Lung (tissue), 12 donors: ENCODE measurements around the gene BAG2. TPM values are rescaled to one million over a fixed set of nuclear protein-coding genes. Genes with fewer than 3 reads are reported as not detected.

Experiments
- ATAC-seq: fragments of 200-7000 bp; cut with Tn5 transposase; one replicate; pipeline ENCODE4 v1.9.1; 2020; ENCODE audit warnings: moderate number of reproducible peaks; ENCODE audit not compliant: insufficient read depth, low FRiP score
- DNase-seq, 3 donors: peaks; one replicate each; pipeline ENCODE4 v3.0.0-alpha.2; 2013 to 2017
- H3K27ac ChIP-seq, 2 donors: one replicate each; pipeline ENCODE4 v1.5.1; 2013; ENCODE audit warnings: mild to moderate bottlenecking in 2 of 2, moderate library complexity in 2 of 2, control low read depth in 1 of 2, inconsistent platforms in 1 of 2, low read depth in 1 of 2, low read length in 1 of 2
- H3K27me3 ChIP-seq, 3 donors: one replicate each; pipeline ENCODE4 v1.5.1; 2013; ENCODE audit warnings: low read length in 2 of 3; ENCODE audit not compliant: control insufficient read depth in 3 of 3, insufficient read depth in 3 of 3
- H3K36me3 ChIP-seq, 4 donors: one replicate each; pipeline ENCODE4 v1.5.1; 2013; ENCODE audit warnings: low read length in 4 of 4, mild to moderate bottlenecking in 1 of 4, moderate library complexity in 1 of 4; ENCODE audit not compliant: control insufficient read depth in 4 of 4, insufficient read depth in 4 of 4
- H3K4me1 ChIP-seq, 5 donors: one replicate each; pipeline ENCODE4 v1.5.1; 2013; ENCODE audit warnings: low read length in 5 of 5, mild to moderate bottlenecking in 2 of 5, moderate library complexity in 1 of 5; ENCODE audit not compliant: control insufficient read depth in 5 of 5, insufficient read depth in 5 of 5
- H3K4me3 ChIP-seq: one replicate; pipeline ENCODE4 v1.5.1; 2013; ENCODE audit warnings: mild to moderate bottlenecking, control low read depth, moderate library complexity
- H3K9ac ChIP-seq, 2 donors: one replicate each; pipeline ENCODE4 v1.5.1; 2013; ENCODE audit warnings: low read length in 2 of 2, control low read depth in 1 of 2; ENCODE audit not compliant: insufficient read depth in 1 of 2
- H3K9me3 ChIP-seq, 4 donors: one replicate each; pipeline ENCODE4 v1.5.1; 2013; ENCODE audit warnings: low read length in 3 of 4, mild to moderate bottlenecking in 1 of 4, moderate library complexity in 1 of 4; ENCODE audit not compliant: control insufficient read depth in 4 of 4, insufficient read depth in 3 of 4
- WGBS, 2 donors: extraction: QIAGEN DNeasy Blood & Tissue Kit; methylation state at CpG; one replicate each; pipeline ENCODE4 v1.1.7; 2013; 5-methylcytosine and 5-hydroxymethylcytosine counted together
- polyA plus RNA-seq, 2 donors: library from polyadenylated mRNA; stranded (reverse); fragments of 200-250 nt; gene quantifications; one replicate each; pipeline ENCODE4 v1.2.1, GENCODE V29; 2013
- total RNA-seq, 2 donors: library from RNA; depleted of rRNA in 1 of 2; stranded (reverse); fragments of >200 nt in 1 of 2; gene quantifications; one replicate each; pipeline ENCODE4 v1.2.1, GENCODE V29; 2014 to 2021
- TF ChIP-seq, protein P1 (sequence below): IDR thresholded peaks from 2 replicates; pipeline ENCODE4 v1.5.1; 2012; ENCODE audit warnings: mild to moderate bottlenecking; ENCODE audit errors: control extremely low read depth, extremely low read depth
- donor health status: control.
- donor health status: control.
- donor health status: Bipolar disorder and iron deficiency.
- donor health status: healthy.
- donor health status: DM: yes; HTN: yes; CAD: no.

BAG2 gene
- total and polyA plus RNA-seq, 4 donors = 2.4 to 8.0 (median 4.7) TPM

DNA sequence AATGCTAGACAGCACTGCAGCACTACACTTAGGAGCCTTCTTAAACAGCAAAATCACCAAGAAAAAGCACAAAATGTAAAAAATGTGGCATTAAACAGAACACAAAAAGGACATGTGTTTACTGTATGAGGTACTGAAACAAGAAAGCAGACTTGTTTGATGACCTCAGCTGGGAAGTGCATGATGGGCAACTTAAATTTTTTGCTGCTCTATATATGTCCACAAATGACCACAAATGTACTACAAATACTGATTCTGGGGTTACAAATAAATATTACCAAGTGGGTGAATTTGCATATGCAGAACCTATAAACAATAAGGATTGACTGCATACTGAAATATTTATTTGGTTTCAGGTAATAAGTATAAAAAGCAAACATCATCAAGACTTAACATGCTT lies 36.9 kb downstream of the BAG2 start:
- H3K4me1 ChIP-seq = peaks cover 0 to 9% (median 0%) of the 10 kb centered on the region in 5 donors
- H3K36me3 ChIP-seq = peaks cover 0 to 4% (median 1%) of the 10 kb centered on the region in 4 donors
- no peak overlapping the region for H3K4me3 ChIP-seq
- TF ChIP-seq, protein P1, sequence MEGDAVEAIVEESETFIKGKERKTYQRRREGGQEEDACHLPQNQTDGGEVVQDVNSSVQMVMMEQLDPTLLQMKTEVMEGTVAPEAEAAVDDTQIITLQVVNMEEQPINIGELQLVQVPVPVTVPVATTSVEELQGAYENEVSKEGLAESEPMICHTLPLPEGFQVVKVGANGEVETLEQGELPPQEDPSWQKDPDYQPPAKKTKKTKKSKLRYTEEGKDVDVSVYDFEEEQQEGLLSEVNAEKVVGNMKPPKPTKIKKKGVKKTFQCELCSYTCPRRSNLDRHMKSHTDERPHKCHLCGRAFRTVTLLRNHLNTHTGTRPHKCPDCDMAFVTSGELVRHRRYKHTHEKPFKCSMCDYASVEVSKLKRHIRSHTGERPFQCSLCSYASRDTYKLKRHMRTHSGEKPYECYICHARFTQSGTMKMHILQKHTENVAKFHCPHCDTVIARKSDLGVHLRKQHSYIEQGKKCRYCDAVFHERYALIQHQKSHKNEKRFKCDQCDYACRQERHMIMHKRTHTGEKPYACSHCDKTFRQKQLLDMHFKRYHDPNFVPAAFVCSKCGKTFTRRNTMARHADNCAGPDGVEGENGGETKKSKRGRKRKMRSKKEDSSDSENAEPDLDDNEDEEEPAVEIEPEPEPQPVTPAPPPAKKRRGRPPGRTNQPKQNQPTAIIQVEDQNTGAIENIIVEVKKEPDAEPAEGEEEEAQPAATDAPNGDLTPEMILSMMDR = no peak
- H3K27me3 ChIP-seq = no peaks in the 10 kb centered on the region
- no peak overlapping the region for H3K9ac ChIP-seq
- DNase-seq (no peak), ATAC-seq (no peak)
- H3K27ac ChIP-seq = no peak overlapping the region
- no peaks in the 10 kb centered on the region for H3K9me3 ChIP-seq

DNA sequence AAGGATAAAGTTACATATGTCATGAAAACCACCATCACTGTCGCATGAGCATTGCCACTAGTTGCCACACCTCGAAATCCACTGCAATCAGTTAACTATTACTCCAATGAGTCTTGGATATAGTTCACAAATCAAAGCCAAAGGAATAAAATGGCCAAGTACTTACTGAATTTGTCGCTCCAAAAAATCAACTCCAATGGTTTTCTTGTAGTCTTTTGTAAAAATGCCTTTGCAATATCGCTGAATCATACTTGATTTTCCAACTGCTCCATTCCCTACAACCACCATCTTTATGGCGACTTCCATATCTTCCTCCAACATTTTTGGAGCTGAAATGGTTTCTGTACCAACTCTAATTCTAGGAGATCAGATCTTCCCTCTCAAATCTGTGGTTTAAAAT lies 37.9 kb downstream of the BAG2 start:
- H3K4me1 ChIP-seq = peaks cover 0 to 9% (median 0%) of the 10 kb centered on the region in 5 donors
- WGBS, 2 donors = 94 to 95% methylated on average over 5 of the region's 5 CpGs
- no peaks in the 10 kb centered on the region for H3K9me3 ChIP-seq
- TF ChIP-seq, protein P1 = no peak
- H3K27me3 ChIP-seq = no peaks in the 10 kb centered on the region
- DNase-seq = no peak
- ATAC-seq = no peak
- H3K36me3 ChIP-seq = peaks cover 0 to 4% (median 1%) of the 10 kb centered on the region in 4 donors
- H3K4me3 ChIP-seq = no peak overlapping the region
- no peak overlapping the region for H3K9ac ChIP-seq
- no peak overlapping the region for H3K27ac ChIP-seq

DNA sequence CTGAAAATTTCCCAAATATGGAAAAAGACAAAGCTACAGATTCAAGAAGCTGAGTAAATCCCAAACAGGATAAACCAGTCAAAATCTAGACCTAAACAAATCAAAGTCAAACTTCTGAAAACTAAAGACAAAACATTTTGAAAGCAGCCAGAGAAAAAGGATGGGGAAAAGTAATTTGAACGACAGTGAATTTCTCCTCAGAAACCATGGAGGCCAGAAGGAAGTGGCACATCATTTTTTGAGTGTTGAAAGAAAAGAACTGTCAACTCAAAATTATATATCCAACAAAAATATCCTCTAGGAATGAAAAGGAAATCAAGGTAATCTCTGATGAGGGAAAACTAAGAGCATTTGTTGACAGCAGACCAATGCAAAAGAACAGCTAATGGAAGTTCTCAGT lies 43.1 kb downstream of the BAG2 start:
- TF ChIP-seq, protein P1 = no peak
- DNase-seq (no peak), ATAC-seq (no peak)
- Histone ChIP-seq H3K9ac (no peak overlapping the region), H3K27ac (no peak overlapping the region), H3K36me3 (peaks cover 0 to 6% (median 0%) of the 10 kb centered on the region in 4 donors), H3K4me3 (no peak overlapping the region), H3K27me3 (no peaks in the 10 kb centered on the region), H3K4me1 (no peaks in the 10 kb centered on the region), H3K9me3 (no peaks in the 10 kb centered on the region)
- WGBS, 2 donors = 86 to 97% methylated on average over 1 of the region's 1 CpG
